Natural killer cell (primary cell): Measurements from ENCODE around the gene INSC. TPM values are rescaled to one million over a fixed set of nuclear protein-coding genes. Genes with fewer than 3 reads are reported as not detected.

Source experiments
- ATAC-seq, 3 donors: fragments of 150-1000 bp in 2 of 3; fragments of 200-7000 bp in 1 of 3; cut with Tn5 transposase; 1 replicate in 1 of 3; 2 replicates in 2 of 3; pipeline ENCODE4 v1.10.0; 2021; ENCODE audit warnings: mild to moderate bottlenecking in 2 of 3, moderate library complexity in 2 of 3
- DNase-seq, 2 donors: peaks; one replicate each; pipeline versions ENCODE4 v3.0.0 to v3.0.0-alpha.2; 2013 to 2021; ENCODE audit warnings: mixed read lengths in 1 of 2
- H3K27ac ChIP-seq: one replicate; pipeline ENCODE4 v1.5.1; 2013; ENCODE audit warnings: mild to moderate bottlenecking, low read length
- H3K27me3 ChIP-seq: one replicate; pipeline ENCODE4 v1.6.1; 2013; ENCODE audit warnings: low read length; ENCODE audit not compliant: control insufficient read depth, insufficient read depth
- H3K36me3 ChIP-seq: one replicate; pipeline ENCODE4 v1.6.1; 2013; ENCODE audit warnings: low read length; ENCODE audit not compliant: control insufficient read depth, insufficient read depth
- H3K4me1 ChIP-seq: one replicate; pipeline ENCODE4 v1.6.1; 2013; ENCODE audit warnings: low read length; ENCODE audit not compliant: control insufficient read depth, insufficient read depth
- H3K4me3 ChIP-seq: one replicate; pipeline ENCODE4 v1.5.1; 2013; ENCODE audit warnings: low read length
- H3K9me3 ChIP-seq: one replicate; pipeline ENCODE4 v1.6.1; 2013; ENCODE audit warnings: low read length; ENCODE audit not compliant: control insufficient read depth, insufficient read depth
- H3K27ac Mint-ChIP-seq, 2 donors: one replicate each; pipeline ENCODE4 v1.8.0; 2022; ENCODE audit warnings: mild to moderate bottlenecking in 2 of 2, mixed read lengths in 2 of 2, moderate library complexity in 1 of 2
- H3K27me3 Mint-ChIP-seq, 2 donors: one replicate each; pipeline ENCODE4 v1.8.0; 2022; ENCODE audit warnings: low read depth in 2 of 2, mixed read lengths in 2 of 2
- H3K36me3 Mint-ChIP-seq: one replicate; pipeline ENCODE4 v1.8.0; 2022; ENCODE audit warnings: mixed read lengths
- H3K4me1 Mint-ChIP-seq, 2 donors: one replicate each; pipeline ENCODE4 v1.8.0; 2022; ENCODE audit warnings: mixed read lengths in 2 of 2
- H3K4me3 Mint-ChIP-seq: one replicate; pipeline ENCODE4 v1.8.0; 2022; ENCODE audit warnings: mild to moderate bottlenecking, moderate library complexity, mixed read lengths
- H3K9me3 Mint-ChIP-seq, 2 donors: one replicate each; pipeline ENCODE4 v1.8.0; 2022; ENCODE audit warnings: mixed read lengths in 2 of 2
- WGBS: methylation state at CpG from one replicate; pipeline ENCODE4 v1.1.7; 2013; ENCODE audit warnings: missing lambda C conversion rate; ENCODE audit not compliant: insufficient coverage; 5-methylcytosine and 5-hydroxymethylcytosine counted together
- intact Hi-C: fragments of 100-400 bp; cut with micrococcal nuclease; formaldehyde crosslinking; loops from one replicate; pipeline ENCODE4 v1.14.2; 2022
- total RNA-seq, 4 donors: library from RNA; stranded (reverse); fragments of 120-200 nt in 1 of 4; gene quantifications; one replicate each; pipeline versions ENCODE4 v1.2.3 to v1.2.4, GENCODE V29; 2013 to 2022
- TF ChIP-seq, protein P1 (sequence below): fragments of 200-600 bp; IDR thresholded peaks from one replicate; pipeline ENCODE4 v1.8.0; 2022; ENCODE audit warnings: antibody characterized with exemption

Gene INSC
- total RNA-seq, 3 donors from 2014 or later (not counting 1 experiment from before 2014, with no cell fraction given): 0.16 to 0.27 TPM; not detected in 1

DNA sequence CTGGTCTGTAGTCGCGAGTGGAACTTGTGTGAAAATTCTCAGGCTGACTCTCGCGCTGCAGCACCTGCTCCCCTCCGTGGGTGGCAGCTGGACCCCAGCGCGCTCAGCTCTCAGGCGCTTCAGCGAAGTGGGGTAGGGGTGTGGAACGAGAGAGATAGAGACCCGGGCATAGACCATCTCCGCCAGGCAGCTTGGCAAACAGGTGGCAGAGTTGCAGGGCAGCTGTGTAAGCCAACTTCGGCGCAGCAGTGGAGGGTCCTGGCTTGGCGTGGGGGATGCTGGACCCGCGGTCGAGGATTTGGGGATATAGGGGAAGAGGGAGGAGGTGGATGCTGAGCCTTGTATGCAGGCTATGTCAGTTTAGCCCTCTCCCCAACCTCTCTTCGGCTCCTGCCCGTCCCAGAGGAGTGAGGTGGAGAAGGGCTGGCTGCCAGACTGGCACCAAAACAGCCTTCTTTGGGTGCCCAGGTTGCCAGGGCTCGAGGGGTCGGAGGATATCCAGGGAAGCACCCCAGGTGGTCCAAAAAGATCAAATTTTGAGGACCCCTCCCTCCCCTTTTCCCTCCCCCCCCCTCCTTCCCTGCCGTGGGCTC is 42.1 kb upstream of the INSC start:
- H3K36me3 Mint-ChIP-seq: peaks cover 8% of the 10 kb centered on the region
- TF ChIP-seq, protein P1, sequence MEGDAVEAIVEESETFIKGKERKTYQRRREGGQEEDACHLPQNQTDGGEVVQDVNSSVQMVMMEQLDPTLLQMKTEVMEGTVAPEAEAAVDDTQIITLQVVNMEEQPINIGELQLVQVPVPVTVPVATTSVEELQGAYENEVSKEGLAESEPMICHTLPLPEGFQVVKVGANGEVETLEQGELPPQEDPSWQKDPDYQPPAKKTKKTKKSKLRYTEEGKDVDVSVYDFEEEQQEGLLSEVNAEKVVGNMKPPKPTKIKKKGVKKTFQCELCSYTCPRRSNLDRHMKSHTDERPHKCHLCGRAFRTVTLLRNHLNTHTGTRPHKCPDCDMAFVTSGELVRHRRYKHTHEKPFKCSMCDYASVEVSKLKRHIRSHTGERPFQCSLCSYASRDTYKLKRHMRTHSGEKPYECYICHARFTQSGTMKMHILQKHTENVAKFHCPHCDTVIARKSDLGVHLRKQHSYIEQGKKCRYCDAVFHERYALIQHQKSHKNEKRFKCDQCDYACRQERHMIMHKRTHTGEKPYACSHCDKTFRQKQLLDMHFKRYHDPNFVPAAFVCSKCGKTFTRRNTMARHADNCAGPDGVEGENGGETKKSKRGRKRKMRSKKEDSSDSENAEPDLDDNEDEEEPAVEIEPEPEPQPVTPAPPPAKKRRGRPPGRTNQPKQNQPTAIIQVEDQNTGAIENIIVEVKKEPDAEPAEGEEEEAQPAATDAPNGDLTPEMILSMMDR: no peak
- ATAC-seq (no peak), DNase-seq (no peak)
- Histone ChIP-seq H3K36me3 (no peaks in the 10 kb centered on the region), H3K4me1 (peaks cover 20% of the 10 kb centered on the region), H3K9me3 (peaks cover 9% of the 10 kb centered on the region), H3K27me3 (peaks cover 17% of the 10 kb centered on the region), H3K27ac (no peak overlapping the region), H3K4me3 (no peak overlapping the region)
- WGBS: 81% methylated on average over 22 of the region's 23 CpGs
- no peak overlapping the region for H3K27ac Mint-ChIP-seq
- peaks cover 50 to 64% of the 10 kb centered on the region in 2 donors for H3K27me3 Mint-ChIP-seq
- no peak overlapping the region for H3K4me3 Mint-ChIP-seq
- peaks cover 18 to 19% of the 10 kb centered on the region in 2 donors for H3K4me1 Mint-ChIP-seq
- intact Hi-C loops: loop anchor here (5.0 kb wide), 1 partner anchor 535 kb away; no protein-coding TSS in a partner anchor
- H3K9me3 Mint-ChIP-seq: peaks cover 0 to 6% of the 10 kb centered on the region in 2 donors

DNA sequence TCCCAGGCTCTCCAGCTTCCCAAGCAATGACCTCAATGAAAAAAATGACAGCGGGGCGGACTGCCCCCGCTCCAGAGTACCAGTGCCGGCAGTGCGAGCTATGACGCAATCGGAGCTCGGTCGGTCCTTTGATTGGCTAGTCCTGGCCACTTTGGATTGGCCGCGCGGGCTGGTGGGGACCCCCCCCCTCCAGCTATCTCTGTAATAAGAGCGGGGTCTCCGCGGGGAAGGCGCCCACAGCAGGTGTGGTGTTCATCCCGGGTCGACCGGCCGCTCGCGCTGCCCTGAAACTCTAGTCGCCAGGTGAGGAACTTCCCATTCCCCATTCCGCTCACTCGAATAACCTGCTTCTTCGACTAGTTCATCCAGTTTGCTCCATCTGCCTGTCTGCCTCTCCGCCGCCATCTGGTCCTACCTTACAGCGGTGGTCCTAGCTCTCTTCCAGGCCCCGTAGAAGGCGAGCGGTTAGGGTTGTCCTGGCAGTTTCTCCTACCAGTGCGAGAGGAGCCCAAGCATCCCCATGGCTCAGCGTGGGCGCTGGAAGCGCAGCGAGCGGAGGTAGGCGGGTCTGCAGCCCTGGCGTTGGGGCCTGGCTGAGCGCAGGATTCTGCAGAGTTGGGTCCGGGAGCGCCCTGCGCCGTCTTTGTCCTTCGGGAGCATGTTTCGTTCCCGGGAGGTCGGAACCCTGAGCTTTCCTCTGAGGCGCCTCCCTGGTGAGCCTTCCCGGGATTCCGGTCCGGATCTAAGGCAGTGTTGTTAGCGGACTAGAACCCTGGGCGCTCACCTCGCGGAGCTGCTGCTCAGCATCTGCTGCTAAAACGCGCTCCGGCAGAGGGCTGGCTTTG is 41.1 kb upstream of the INSC start, which contains the start of gene CALCB:
TSS of gene CALCB (plus strand) at position 233 of the 845 bp plus-strand sequence. CDS start 1,126 bp downstream, outside the sequence.
- Histone ChIP-seq H3K36me3 (no peaks in the 10 kb centered on the region), H3K4me1 (peaks cover 20% of the 10 kb centered on the region), H3K27ac (no peak within 1 kb of the TSS), H3K4me3 (peak within 1 kb of the TSS; percentile 9), H3K9me3 (peaks cover 9% of the 10 kb centered on the region), H3K27me3 (peaks cover 17% of the 10 kb centered on the region)
- Mint-ChIP-seq H3K4me1 (peaks cover 18 to 19% of the 10 kb centered on the region in 2 donors), H3K27ac (no peak within 1 kb of the TSS), H3K9me3 (peaks cover 0 to 2% of the 10 kb centered on the region in 2 donors), H3K4me3 (peak within 1 kb of the TSS; percentile 60), H3K36me3 (peaks cover 8% of the 10 kb centered on the region), H3K27me3 (peaks cover 45 to 70% of the 10 kb centered on the region in 2 donors)
- TF ChIP-seq, protein P1: no peak
- DNase-seq: peak in 1 of 2 donors; percentile 30
- no peak for ATAC-seq
- 7% methylated on average over 59 of the region's 60 CpGs for WGBS
- intact Hi-C loops: loop anchor here (1.0 to 5.0 kb wide), 2 partner anchors 165 to 536 kb away; no protein-coding TSS in a partner anchor

DNA sequence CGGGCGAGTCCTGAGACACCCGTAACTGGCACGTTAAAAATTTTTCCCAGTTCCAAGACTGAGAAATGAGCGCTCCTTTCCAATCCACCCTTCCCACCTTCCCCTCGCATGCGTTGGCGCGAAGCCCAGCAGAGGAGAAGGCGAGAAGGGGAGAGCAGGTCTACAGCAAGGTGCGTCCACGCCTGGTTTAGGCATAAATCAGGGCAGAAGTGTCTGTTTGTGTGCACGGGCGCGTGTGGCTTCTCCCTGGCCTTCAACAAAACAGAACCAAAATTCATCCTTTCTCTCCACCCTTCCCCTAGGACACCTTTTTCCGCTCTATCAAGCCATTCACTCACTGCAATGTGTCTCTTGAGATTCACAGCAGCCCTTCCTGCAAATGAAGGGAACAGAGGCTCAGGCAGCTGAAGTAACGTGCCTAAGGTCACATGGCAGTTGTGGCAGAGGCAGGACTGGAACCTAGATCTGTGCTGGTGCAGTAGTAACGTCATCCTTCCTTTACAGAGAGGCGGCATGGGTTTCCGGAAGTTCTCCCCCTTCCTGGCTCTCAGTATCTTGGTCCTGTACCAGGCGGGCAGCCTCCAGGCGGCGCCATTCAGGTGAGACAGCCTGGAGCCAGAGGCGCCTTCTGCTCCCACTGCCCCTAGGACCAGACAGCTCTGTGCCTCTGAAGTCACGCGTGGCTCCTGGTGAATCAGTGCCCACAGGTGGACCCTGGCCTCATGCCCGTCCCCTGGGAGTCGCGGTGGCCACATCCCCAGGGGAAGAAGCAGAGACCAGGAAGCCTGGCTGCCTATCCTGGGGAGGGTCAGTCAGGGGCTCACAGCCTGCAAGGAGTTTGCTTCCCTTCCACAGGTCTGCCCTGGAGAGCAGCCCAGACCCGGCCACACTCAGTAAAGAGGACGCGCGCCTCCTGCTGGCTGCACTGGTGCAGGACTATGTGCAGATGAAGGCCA is 40.2 kb upstream of the INSC start:
- ATAC-seq: peak; percentile 81 to 88 (median 88)
- peak overlapping the region; percentile 9 for H3K4me3 ChIP-seq
- peaks cover 20% of the 10 kb centered on the region for H3K4me1 ChIP-seq
- peaks cover 5% of the 10 kb centered on the region for H3K9me3 ChIP-seq
- H3K27ac ChIP-seq: no peak overlapping the region
- H3K36me3 ChIP-seq: no peaks in the 10 kb centered on the region
- Mint-ChIP-seq H3K36me3 (peaks cover 1% of the 10 kb centered on the region), H3K27me3 (peaks cover 48 to 75% of the 10 kb centered on the region in 2 donors), H3K9me3 (no peaks in the 10 kb centered on the region), H3K27ac (no peak overlapping the region), H3K4me3 (peak overlapping the region; percentile 60), H3K4me1 (peaks cover 18 to 19% of the 10 kb centered on the region in 2 donors)
- TF ChIP-seq, protein P1: peak; percentile 71
- intact Hi-C loops: loop anchor here (1.0 to 5.0 kb wide), 2 partner anchors 166 to 537 kb away; no protein-coding TSS in a partner anchor
- DNase-seq: peak; percentile 71 to 84
- 6% methylated on average over 33 of the region's 33 CpGs for WGBS
- peaks cover 17% of the 10 kb centered on the region for H3K27me3 ChIP-seq
